PC-3 (cell line): ENCODE measurements around the gene IMPA2.

Source experiments
- EZH2 ChIP-seq: fragments of 300-600 bp; sonication (generic); IDR thresholded peaks from one replicate; pipeline ENCODE4 v1.6.1; 2017; ENCODE audit warnings: antibody characterized with exemption, mild to moderate bottlenecking, low read length; ENCODE audit not compliant: unreplicated experiment
- TF ChIP-seq, protein P1 (sequence below): fragments of 300-600 bp; sonication (generic); conservative IDR thresholded peaks from 2 replicates; pipeline ENCODE4 v1.5.1; 2017; ENCODE audit warnings: antibody characterized with exemption, low read depth, mild to moderate bottlenecking, low read length

DNA sequence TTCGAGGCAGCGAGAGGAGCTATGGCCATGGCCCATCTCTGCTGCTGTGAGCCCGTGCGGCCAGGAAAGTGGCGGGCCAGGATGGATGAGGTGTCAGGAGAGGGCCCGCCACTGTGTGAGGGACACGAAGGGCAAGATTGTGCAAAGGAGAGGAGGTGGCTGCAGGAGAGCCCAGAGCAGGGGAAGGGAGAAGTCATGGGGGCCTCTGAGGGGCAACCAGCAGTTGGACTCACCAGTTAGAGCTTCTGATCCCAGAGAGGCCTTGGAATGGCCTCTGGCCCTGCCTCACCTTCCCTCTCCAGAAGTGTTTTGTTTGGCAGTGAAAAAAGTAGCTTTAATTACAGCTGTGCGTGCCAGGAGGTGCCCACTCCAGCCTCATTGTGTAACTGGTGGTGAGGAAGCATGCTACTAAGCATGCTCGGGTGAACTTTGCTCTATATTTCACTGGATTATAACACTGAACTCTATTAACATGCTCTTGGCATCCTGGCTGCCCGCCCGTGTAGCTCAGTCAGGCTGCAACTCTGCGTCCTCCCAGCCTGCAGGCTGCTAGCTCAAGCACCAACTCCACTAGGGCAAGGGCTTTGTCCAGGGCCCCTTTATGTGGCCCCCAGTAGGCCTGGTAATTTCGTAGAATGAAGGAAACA lies 34.2 kb downstream of the IMPA2 start:
- TF ChIP-seq, protein P1, sequence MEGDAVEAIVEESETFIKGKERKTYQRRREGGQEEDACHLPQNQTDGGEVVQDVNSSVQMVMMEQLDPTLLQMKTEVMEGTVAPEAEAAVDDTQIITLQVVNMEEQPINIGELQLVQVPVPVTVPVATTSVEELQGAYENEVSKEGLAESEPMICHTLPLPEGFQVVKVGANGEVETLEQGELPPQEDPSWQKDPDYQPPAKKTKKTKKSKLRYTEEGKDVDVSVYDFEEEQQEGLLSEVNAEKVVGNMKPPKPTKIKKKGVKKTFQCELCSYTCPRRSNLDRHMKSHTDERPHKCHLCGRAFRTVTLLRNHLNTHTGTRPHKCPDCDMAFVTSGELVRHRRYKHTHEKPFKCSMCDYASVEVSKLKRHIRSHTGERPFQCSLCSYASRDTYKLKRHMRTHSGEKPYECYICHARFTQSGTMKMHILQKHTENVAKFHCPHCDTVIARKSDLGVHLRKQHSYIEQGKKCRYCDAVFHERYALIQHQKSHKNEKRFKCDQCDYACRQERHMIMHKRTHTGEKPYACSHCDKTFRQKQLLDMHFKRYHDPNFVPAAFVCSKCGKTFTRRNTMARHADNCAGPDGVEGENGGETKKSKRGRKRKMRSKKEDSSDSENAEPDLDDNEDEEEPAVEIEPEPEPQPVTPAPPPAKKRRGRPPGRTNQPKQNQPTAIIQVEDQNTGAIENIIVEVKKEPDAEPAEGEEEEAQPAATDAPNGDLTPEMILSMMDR: no peak
- no peak for TF ChIP-seq EZH2
